ENCODE results near the gene XRCC4.

XRCC4 gene

GRCh38 chr5:83072966-83073365 lies 4.4 kb upstream of the XRCC4 start:
- DNase-seq = no peak

GRCh38 chr5:83077662-83078261 lies 415 bp downstream of the XRCC4 start:
- DNase-seq = no peak

GRCh38 chr5:83082750-83083149 lies 5.4 kb downstream of the XRCC4 start:
- DNase-seq = no peak

GRCh38 chr5:83084336-83084735 lies 7.0 kb downstream of the XRCC4 start:
- DNase-seq = no peak

GRCh38 chr5:83085106-83085505 lies 7.8 kb downstream of the XRCC4 start:
- no peak for DNase-seq

- no peak for DNase-seq
Observed at GRCh38 chr5:83090169-83090568, 12.8 kb downstream of the XRCC4 start.

GRCh38 chr5:83092619-83093018 lies 15.3 kb downstream of the XRCC4 start:
- DNase-seq = no peak

- DNase-seq = no peak
Observed at GRCh38 chr5:83093692-83094091, 16.3 kb downstream of the XRCC4 start.

GRCh38 chr5:83095163-83095956 lies 18.0 kb downstream of the XRCC4 start:
- no peak for DNase-seq

GRCh38 chr5:83095957-83096539 lies 18.7 kb downstream of the XRCC4 start:
- no peak for DNase-seq

GRCh38 chr5:83096660-83097339 lies 19.5 kb downstream of the XRCC4 start:
- DNase-seq = no peak

- DNase-seq = no peak
Observed at GRCh38 chr5:83097689-83098231, 20.4 kb downstream of the XRCC4 start.

GRCh38 chr5:83099001-83099400 lies 21.7 kb downstream of the XRCC4 start:
- no peak for DNase-seq

- no peak for DNase-seq
Observed at GRCh38 chr5:83099445-83099844, 22.1 kb downstream of the XRCC4 start.

GRCh38 chr5:83101514-83101913 lies 24.2 kb downstream of the XRCC4 start:
- DNase-seq = no peak

- no peak for DNase-seq
Observed at GRCh38 chr5:83102364-83102980, 25.1 kb downstream of the XRCC4 start.

- no peak for DNase-seq
Observed at GRCh38 chr5:83104021-83104420, 26.7 kb downstream of the XRCC4 start.

- DNase-seq = no peak
Observed at GRCh38 chr5:83107692-83108420, 30.5 kb downstream of the XRCC4 start.

GRCh38 chr5:83109380-83109779 lies 32.0 kb downstream of the XRCC4 start:
- DNase-seq = no peak

GRCh38 chr5:83115816-83116215 lies 38.5 kb downstream of the XRCC4 start:
- DNase-seq = no peak

- DNase-seq = no peak
Observed at GRCh38 chr5:83118471-83118870, 41.1 kb downstream of the XRCC4 start.

GRCh38 chr5:83118976-83119375 lies 41.6 kb downstream of the XRCC4 start:
- no peak for DNase-seq
